HFFc6 (cell line): ENCODE data around the gene SLC13A1. TPM values are rescaled to one million over a fixed set of nuclear protein-coding genes. Genes with fewer than 3 reads are reported as not detected.
"Not testable (repeated sequence)": the region's sequence is repeated elsewhere in the genome, so short reads cannot be mapped to it uniquely, and the experiment has no call there.

Experiments
- DNase-seq: peaks from one replicate; pipeline ENCODE4 v3.0.0-alpha.2; 2018
- H3K27ac Mint-ChIP-seq: 2 replicates; pipeline ENCODE4 v1.8.0; 2020; ENCODE audit warnings: mild to moderate bottlenecking, mixed read lengths
- H3K27me3 Mint-ChIP-seq: 2 replicates; pipeline ENCODE4 v1.8.0; 2021; ENCODE audit warnings: mild to moderate bottlenecking, moderate library complexity, mixed read lengths; ENCODE audit not compliant: insufficient read depth
- H3K36me3 Mint-ChIP-seq: 2 replicates; pipeline ENCODE4 v1.8.0; 2021; ENCODE audit warnings: low read depth, mixed read lengths
- H3K4me1 Mint-ChIP-seq: 2 replicates; pipeline ENCODE4 v1.8.0; 2020; ENCODE audit warnings: low read depth, mixed read lengths
- H3K4me3 Mint-ChIP-seq: 2 replicates; pipeline ENCODE4 v1.8.0; 2020; ENCODE audit warnings: mild to moderate bottlenecking, moderate library complexity, mixed read lengths
- H3K9me3 Mint-ChIP-seq: 2 replicates; pipeline ENCODE4 v1.8.0; 2020; ENCODE audit warnings: mild to moderate bottlenecking, mixed read lengths
- total RNA-seq, 6 experiments: library from RNA; stranded (reverse); fragmentation: NEBNext Ultra II Directional; extraction: Animal tissue kit (Norgen Biotek cat#: 25700); gene quantifications; 2 replicates in 1 of 6; 3 replicates in 5 of 6; pipeline ENCODE4 v1.2.3, GENCODE V29; 2021
- TF ChIP-seq, protein P1 (sequence below): fragments of 200-600 bp; sonication (generic); IDR thresholded peaks from 2 replicates; pipeline ENCODE4 v1.5.0; 2021; ENCODE audit warnings: antibody characterized with exemption, mild to moderate bottlenecking

SLC13A1 gene
- total RNA-seq, 6 experiments from 2014 or later, result not detected

DNA sequence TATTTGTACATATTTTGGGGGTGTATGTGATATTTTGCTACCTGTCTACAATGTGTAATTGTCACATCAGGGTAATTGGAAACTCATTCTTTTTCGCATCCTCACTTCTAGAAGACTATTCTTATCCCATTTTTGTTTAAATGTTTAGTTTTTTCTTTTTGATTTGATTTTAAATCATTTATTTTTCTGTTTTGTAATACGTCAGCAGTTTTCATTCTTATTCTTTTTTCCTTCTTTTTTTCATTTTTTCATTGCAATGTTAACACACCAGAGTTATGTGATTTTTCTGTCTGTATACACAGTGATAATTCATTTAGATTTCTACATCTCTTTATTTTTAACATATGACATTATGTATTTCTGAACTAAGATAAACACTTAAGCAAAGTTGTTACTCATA, 85.5 kb downstream of the SLC13A1 start:
- no peak for DNase-seq
- no peaks in the 10 kb centered on the region for H3K36me3 Mint-ChIP-seq
- H3K27ac Mint-ChIP-seq, result no peak overlapping the region
- no peak overlapping the region for H3K4me3 Mint-ChIP-seq
- H3K9me3 Mint-ChIP-seq, result peaks cover 60% of the 10 kb centered on the region
- TF ChIP-seq, protein P1, sequence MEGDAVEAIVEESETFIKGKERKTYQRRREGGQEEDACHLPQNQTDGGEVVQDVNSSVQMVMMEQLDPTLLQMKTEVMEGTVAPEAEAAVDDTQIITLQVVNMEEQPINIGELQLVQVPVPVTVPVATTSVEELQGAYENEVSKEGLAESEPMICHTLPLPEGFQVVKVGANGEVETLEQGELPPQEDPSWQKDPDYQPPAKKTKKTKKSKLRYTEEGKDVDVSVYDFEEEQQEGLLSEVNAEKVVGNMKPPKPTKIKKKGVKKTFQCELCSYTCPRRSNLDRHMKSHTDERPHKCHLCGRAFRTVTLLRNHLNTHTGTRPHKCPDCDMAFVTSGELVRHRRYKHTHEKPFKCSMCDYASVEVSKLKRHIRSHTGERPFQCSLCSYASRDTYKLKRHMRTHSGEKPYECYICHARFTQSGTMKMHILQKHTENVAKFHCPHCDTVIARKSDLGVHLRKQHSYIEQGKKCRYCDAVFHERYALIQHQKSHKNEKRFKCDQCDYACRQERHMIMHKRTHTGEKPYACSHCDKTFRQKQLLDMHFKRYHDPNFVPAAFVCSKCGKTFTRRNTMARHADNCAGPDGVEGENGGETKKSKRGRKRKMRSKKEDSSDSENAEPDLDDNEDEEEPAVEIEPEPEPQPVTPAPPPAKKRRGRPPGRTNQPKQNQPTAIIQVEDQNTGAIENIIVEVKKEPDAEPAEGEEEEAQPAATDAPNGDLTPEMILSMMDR, result no peak
- no peaks in the 10 kb centered on the region for H3K4me1 Mint-ChIP-seq
- no peaks in the 10 kb centered on the region for H3K27me3 Mint-ChIP-seq

DNA sequence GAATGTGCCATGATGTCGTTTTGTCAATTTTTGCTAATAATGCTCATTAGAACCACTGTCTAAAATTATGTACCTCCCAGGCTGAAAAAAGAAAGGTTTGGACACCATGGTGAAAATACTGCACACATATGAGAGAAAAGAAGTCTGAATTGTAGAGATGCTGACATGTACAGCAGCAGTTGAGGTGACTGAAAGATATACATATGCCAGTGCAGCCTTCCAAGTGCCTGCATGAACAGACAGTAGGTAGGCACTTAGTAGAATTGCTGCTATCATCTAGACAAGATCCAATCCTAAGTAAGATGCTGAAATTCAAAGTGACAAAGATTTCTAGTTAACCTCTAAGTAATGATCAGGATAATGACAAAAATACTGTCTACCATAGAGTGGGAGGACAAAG, 86.9 kb downstream of the SLC13A1 start:
- DNase-seq, result no peak
- peaks cover 60% of the 10 kb centered on the region for H3K9me3 Mint-ChIP-seq
- no peaks in the 10 kb centered on the region for H3K27me3 Mint-ChIP-seq
- no peaks in the 10 kb centered on the region for H3K36me3 Mint-ChIP-seq
- TF ChIP-seq, protein P1, result no peak
- no peaks in the 10 kb centered on the region for H3K4me1 Mint-ChIP-seq
- no peak overlapping the region for H3K4me3 Mint-ChIP-seq
- H3K27ac Mint-ChIP-seq, result no peak overlapping the region

DNA sequence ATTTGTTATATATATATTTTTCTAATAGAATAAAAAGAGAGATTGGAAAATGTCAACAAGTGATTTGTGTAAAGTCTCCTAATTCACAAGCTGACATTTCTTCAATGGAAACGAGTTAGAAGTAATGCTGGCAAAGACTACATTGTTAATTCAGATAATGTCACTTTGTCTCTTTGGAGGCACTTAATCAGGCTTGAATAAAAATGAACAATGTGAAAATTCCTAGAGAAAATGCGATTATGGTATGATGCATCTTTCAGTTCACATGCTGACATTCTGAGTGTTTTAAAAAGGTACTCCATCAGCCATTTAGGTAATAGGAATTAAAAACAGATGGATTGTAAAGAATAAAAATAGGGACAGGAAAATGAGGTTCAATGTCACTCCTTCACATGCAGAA, 100.1 kb downstream of the SLC13A1 start:
- Mint-ChIP-seq H3K27ac (no peak overlapping the region), H3K27me3 (no peaks in the 10 kb centered on the region), H3K9me3 (peaks cover 17% of the 10 kb centered on the region; the same call in 1 of the 2 replicates), H3K36me3 (no peaks in the 10 kb centered on the region), H3K4me3 (no peak overlapping the region), H3K4me1 (no peaks in the 10 kb centered on the region)
- DNase-seq, result no peak
- TF ChIP-seq, protein P1, result no peak

DNA sequence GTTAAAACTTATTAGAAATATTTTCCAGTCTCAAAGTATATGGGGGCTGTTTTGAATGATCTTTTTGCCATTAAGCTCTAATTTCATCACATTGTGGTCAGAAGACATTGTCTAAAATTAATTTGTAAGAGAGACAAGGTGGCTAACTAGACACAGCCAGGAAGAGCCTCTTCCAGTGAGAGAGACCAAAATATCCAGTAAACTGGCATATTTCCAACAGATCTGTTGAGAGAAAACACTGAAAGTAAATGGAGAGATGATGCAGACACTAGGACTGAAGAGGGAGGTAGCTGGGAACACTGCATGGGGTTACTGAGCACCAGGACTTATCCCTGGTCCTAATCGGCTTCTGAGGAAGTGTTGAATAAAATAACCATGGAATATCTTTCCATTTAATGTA, 102.8 kb downstream of the SLC13A1 start:
- H3K36me3 Mint-ChIP-seq, result no peaks in the 10 kb centered on the region
- no peak for DNase-seq
- no peak overlapping the region for H3K4me3 Mint-ChIP-seq
- no peak overlapping the region for H3K27ac Mint-ChIP-seq
- H3K9me3 Mint-ChIP-seq, result peaks cover 17% of the 10 kb centered on the region; the same call in 1 of the 2 replicates
- TF ChIP-seq, protein P1, result no peak
- no peaks in the 10 kb centered on the region for H3K4me1 Mint-ChIP-seq
- H3K27me3 Mint-ChIP-seq, result no peaks in the 10 kb centered on the region; the same call in 1 of the 2 replicates

DNA sequence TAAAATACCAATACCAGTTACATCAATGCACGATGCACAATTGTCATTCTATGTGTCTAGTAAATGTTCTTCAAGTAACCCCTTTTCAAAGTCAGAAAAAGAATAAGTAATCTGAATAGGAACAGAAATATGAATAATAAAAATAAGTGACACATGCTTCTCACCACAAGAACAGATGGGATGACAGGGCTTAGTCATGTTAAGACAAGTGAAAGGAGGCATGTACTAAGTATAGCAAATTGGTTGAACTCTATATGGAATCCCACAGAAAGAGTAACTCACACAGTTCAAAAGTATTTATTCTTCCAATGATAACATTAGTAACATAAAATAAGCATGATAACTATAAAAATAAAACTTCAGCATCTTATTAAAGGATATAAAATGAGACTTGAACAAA, 103.3 kb downstream of the SLC13A1 start:
- Mint-ChIP-seq H3K27ac (no peak overlapping the region), H3K27me3 (no peaks in the 10 kb centered on the region; the same call in 1 of the 2 replicates), H3K4me3 (no peak overlapping the region), H3K9me3 (peaks cover 17% of the 10 kb centered on the region; the same call in 1 of the 2 replicates), H3K4me1 (no peaks in the 10 kb centered on the region), H3K36me3 (no peaks in the 10 kb centered on the region)
- TF ChIP-seq, protein P1, result no peak
- DNase-seq, result no peak

DNA sequence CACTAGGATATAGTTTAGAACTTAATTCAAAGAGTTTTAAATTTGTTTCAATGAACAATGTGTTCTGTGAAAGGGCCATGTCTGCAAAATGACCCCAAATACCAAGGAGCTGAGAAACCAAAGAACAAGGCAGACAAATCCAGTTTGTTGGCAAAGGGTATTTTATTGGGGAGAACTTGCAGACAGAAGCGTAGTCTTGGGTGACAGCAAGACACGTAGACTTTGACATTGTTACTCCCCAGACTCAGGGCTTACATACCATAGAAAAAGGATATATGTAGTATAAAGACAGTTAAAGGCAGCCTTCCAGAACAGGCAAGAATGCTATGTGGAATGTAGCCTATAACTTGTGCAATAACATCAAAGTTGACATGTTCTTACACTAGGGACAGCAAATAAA, 109.3 kb downstream of the SLC13A1 start:
- Mint-ChIP-seq H3K4me3 (no peak overlapping the region), H3K27ac (no peak overlapping the region), H3K9me3 (peaks cover 23% of the 10 kb centered on the region), H3K4me1 (no peaks in the 10 kb centered on the region), H3K27me3 (no peaks in the 10 kb centered on the region; the same call in 1 of the 2 replicates), H3K36me3 (no peaks in the 10 kb centered on the region)
- no peak for DNase-seq
- TF ChIP-seq, protein P1, result no peak

DNA sequence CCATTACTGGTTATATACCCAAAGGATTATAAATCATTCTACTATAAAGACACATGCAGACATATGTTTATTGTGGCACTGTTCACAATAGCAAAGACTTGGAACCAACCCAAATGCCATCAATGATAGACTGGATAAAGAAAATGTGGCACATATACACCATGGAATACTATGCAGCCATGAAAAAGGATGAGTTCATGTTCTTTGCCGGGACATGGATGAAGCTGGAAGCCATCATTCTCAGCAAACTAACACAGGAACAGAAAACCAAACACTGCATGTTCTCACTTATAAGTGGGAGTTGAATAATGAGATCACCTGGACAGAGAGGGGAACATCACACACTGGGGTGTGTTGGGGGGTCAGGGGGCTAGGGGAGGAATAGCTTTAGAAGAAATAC, 112.9 kb downstream of the SLC13A1 start:
- not testable (repeated sequence) for H3K4me1 Mint-ChIP-seq, H3K4me3 Mint-ChIP-seq, DNase-seq, H3K27me3 Mint-ChIP-seq, H3K36me3 Mint-ChIP-seq, H3K27ac Mint-ChIP-seq
- peaks cover 46% of the 10 kb centered on the region for H3K9me3 Mint-ChIP-seq

DNA sequence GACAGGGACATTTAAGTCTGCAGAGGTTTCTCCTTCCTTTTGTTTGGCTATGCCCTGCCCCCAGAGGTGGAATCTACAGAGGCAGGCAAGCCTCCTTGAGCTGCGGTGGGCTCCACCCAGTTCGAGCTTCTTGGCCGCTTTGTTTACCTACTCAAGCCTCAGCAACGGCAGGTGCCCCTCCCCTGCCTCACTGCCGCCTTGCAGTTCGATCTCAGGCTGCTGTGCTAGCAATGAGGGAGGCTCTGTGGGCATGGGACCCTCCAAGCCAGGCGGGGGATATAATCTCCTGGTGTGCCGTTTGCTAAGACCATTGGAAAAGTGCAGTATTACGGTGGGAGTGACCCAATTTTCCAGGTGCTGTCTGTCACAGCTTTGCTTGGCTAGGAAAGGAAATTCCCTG, 114.9 kb downstream of the SLC13A1 start:
- not testable (repeated sequence) for H3K27ac Mint-ChIP-seq, H3K4me3 Mint-ChIP-seq, H3K27me3 Mint-ChIP-seq, DNase-seq, H3K36me3 Mint-ChIP-seq, H3K4me1 Mint-ChIP-seq
- peaks cover 45% of the 10 kb centered on the region for H3K9me3 Mint-ChIP-seq
